OCI-LY1 (cell line): ENCODE measurements around the gene FAM53A.

Experiments
- CTCF ChIP-seq: fragments of 200-600 bp; sonication (generic), shearing (Covaris generic); IDR thresholded peaks from 2 replicates; pipeline ENCODE4 v1.5.1; 2017; ENCODE audit warnings: mild to moderate bottlenecking, antibody characterized with exemption, low read length, moderate library complexity, mixed read lengths
- EZH2 ChIP-seq: fragments of 200-600 bp; sonication (generic), shearing (Covaris generic); IDR thresholded peaks from 2 replicates; pipeline ENCODE4 v1.8.0; 2017; ENCODE audit warnings: borderline replicate concordance, mixed run types, mild to moderate bottlenecking, antibody characterized with exemption, low read length, moderate library complexity, mixed read lengths

GRCh38 chr4:1592709-1593417, 91.2 kb downstream of the FAM53A start:
- TF ChIP-seq CTCF = no peak
- no peak for TF ChIP-seq EZH2
